T-helper 9 cell (primary cell): ENCODE measurements around the gene CDH5.
"Not testable (repeated sequence)": the region's sequence is repeated elsewhere in the genome, so short reads cannot be mapped to it uniquely, and the experiment has no call there.

Experiments
- DNase-seq: peaks from one replicate; pipeline ENCODE4 v3.0.0-alpha.2; 2020

CDH5 gene

DNA sequence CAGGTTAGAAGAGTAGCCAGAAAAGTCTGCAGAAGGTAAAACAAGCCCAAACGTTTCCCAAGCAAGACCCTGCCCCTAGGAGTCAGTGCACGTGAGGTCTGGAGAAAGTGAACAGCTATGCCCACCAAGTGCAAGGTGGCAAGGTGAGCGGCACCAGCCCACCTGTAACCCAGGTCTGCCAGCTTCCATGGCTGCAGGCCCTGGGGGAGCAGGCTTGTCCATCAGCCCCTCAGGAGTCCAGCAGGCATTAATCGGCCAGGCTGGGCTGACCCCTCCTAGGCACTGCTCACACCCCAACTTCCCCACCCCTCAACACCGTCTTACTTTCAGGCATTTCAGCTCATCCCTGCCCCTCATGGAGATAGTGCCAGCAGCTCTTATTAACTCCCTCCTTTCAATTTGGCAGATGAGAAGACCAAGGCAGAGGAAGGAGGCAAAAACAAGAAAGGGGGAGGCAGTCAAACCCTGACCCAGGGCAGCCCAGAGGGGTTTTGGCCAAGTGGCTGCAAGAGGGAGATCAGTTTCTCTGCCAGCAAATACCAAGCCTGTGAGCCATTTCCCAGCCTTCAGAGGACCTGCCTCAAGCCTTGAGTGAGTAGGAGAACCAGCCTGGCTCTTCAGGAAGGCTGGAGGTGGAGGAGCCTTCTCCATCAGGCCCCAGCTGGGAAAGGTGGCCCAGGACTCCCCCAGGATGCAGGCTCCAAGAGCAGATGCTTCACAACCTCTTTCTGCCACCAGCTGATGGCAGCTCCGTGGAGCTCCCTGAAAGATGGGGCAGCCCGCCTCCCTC is 75.3 kb downstream of the CDH5 start:
- DNase-seq = no peak

GRCh38 chr16:66442502-66443268 is 76.2 kb downstream of the CDH5 start:
- no peak for DNase-seq

- no peak for DNase-seq
Measured at GRCh38 chr16:66443269-66443652, 76.8 kb downstream of the CDH5 start.

DNA sequence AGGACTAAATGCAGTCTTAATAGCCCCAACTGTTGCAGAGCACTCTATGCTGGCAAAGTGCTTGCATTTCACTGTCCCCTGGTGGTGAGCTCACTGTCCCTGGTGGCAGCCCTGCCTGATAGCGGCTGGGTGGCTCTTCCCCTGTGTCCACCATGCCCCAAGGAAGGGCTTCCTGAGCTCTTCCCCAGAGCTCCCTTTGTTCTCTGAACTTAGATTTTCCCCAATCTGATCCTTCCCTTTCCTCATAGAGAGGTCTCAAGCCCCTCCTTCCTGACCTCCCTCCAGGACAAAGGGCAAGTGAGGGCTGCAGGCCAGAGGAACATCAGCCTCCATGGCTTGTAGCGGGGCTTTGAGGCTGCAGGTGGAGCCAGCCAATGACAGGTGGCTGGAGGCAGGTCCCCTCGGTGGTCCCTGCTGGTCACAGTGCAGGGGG is 77.6 kb downstream of the CDH5 start:
- DNase-seq = no peak

- DNase-seq = no peak
Measured at GRCh38 chr16:66446737-66447136, 80.2 kb downstream of the CDH5 start.

DNA sequence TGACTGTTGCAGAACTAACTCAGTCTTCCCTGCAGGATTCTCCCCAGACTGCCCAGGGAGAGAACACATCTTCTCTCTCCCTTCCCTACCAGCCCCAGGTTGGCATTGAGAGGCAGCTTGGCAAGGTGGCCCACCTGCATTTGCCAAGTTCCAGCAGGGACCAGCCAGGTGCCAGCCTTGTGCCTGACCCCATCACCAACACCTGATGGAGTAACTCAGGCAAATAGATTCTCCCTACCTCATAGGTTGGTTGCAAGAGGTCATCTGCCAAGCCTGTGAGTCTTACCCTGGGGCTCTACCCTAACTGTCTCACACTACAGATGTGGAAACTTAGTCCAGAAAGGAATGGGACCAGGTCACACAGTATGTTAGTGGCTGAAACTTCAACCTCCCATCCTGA is 81.0 kb downstream of the CDH5 start:
- no peak for DNase-seq

GRCh38 chr16:66451548-66451947 is 85.1 kb downstream of the CDH5 start:
- no peak for DNase-seq

- not testable (repeated sequence) for DNase-seq
Measured at GRCh38 chr16:66453230-66453629, 86.7 kb downstream of the CDH5 start.
